HCT116 (cell line): ENCODE measurements around the gene DCLRE1C.

ENCODE experiments used
- CTCF ChIP-seq, 3 experiments: fragments of 200-600 bp in 1 of 3; sonication (generic) in 1 of 3; IDR thresholded peaks in 2 of 3; conservative IDR thresholded peaks in 1 of 3; 2 replicates each; pipeline ENCODE4 v1.5.1; 2012 to 2017; ENCODE audit warnings: low read depth in 2 of 3, low read length in 2 of 3, antibody characterized with exemption in 1 of 3, borderline replicate concordance in 1 of 3, control low read depth in 1 of 3, mild to moderate bottlenecking in 1 of 3, mixed read lengths in 1 of 3, mixed run types in 1 of 3, moderate library complexity in 1 of 3; ENCODE audit not compliant: insufficient read depth in 1 of 3
- EZH2 ChIP-seq: fragments of 200-600 bp; sonication (generic); IDR thresholded peaks from 2 replicates; pipeline ENCODE4 v1.6.1; 2017; ENCODE audit warnings: antibody characterized with exemption, mixed run types
- EZH2phosphoT487 ChIP-seq: fragments of 200-600 bp; IDR thresholded peaks from 2 replicates; pipeline ENCODE4 v1.6.1; 2018; ENCODE audit warnings: antibody characterized with exemption, borderline replicate concordance
- FOSL1 ChIP-seq: IDR thresholded peaks from 2 replicates; pipeline ENCODE4 v1.6.1; 2012; ENCODE audit warnings: low read depth
- POLR2A ChIP-seq: IDR thresholded peaks from 2 replicates; pipeline ENCODE4 v1.7.0; 2011; ENCODE audit warnings: borderline replicate concordance; ENCODE audit not compliant: insufficient read depth, insufficient read length; ENCODE audit errors: extremely low read depth
- POLR2AphosphoS5 ChIP-seq: IDR thresholded peaks from 2 replicates; pipeline ENCODE4 v1.6.1; 2011; ENCODE audit warnings: mild to moderate bottlenecking, low read depth, low read length, moderate library complexity
- SIN3A ChIP-seq: IDR thresholded peaks from 2 replicates; pipeline ENCODE4 v1.6.1; 2012; ENCODE audit warnings: low read depth
- SP1 ChIP-seq: IDR thresholded peaks from 2 replicates; pipeline ENCODE4 v1.6.1; 2012; ENCODE audit warnings: low read depth
- YY1 ChIP-seq: IDR thresholded peaks from 2 replicates; pipeline ENCODE4 v1.6.1; 2011; ENCODE audit warnings: low read length, low read depth, moderate library complexity, mild to moderate bottlenecking; ENCODE audit not compliant: insufficient replicate concordance; ENCODE audit errors: extremely low read depth
- ZBTB33 ChIP-seq: IDR thresholded peaks from 2 replicates; pipeline ENCODE4 v1.6.1; 2011; ENCODE audit warnings: mild to moderate bottlenecking, low read length, moderate library complexity; ENCODE audit not compliant: insufficient replicate concordance; ENCODE audit errors: extremely low read depth
- ZNF274 ChIP-seq: fragments of 200-500 bp; sonication (Bioruptor generic); IDR thresholded peaks from 2 replicates; pipeline ENCODE4 v1.6.1; 2014; ENCODE audit warnings: mild to moderate bottlenecking, low read depth, low read length, inconsistent platforms
- TF ChIP-seq, protein P1 (sequence below): IDR thresholded peaks from 2 replicates; pipeline ENCODE4 v1.6.1; 2012
- TF ChIP-seq, protein P2 (sequence below): IDR thresholded peaks from 2 replicates; pipeline ENCODE4 v1.6.1; 2012; ENCODE audit warnings: low read depth

DNA sequence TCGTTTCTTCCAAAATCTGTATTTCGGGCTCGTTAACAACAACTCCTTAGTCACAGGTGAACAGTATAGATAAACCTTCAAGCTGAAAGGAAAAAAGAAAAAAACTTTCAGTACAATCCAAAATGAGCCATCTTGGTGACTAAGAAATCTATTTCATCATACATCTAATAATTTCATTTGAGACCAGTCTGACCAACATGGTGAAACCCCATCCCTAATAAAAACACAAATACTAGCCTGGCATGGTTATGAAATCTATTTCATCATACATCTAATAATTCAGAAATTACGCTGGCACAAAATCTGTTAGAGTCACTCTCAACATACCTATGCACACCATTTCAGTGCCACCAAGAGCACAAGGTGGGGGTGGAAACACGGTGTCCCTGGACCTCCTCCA lies 8.8 kb downstream of the DCLRE1C start:
- no peak for TF ChIP-seq POLR2AphosphoS5
- TF ChIP-seq CTCF (IDR thresholded peaks at IDR 0.05 in 2 of 3, conservative IDR thresholded peaks at IDR 0.05 in 1 of 3; ENCODE audit: borderline replicate concordance in 1 of 3, insufficient read depth in 1 of 3, low read depth in 2 of 3, low read length in 2 of 3) = no peak
- TF ChIP-seq ZBTB33 = no peak
- TF ChIP-seq POLR2A = no peak
- TF ChIP-seq SP1 = no peak
- TF ChIP-seq ZNF274 = no peak
- no peak for TF ChIP-seq SIN3A
- no peak for TF ChIP-seq YY1
- TF ChIP-seq, protein P1, sequence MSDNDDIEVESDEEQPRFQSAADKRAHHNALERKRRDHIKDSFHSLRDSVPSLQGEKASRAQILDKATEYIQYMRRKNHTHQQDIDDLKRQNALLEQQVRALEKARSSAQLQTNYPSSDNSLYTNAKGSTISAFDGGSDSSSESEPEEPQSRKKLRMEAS = no peak
- no peak for TF ChIP-seq EZH2
- no peak for TF ChIP-seq FOSL1
- no peak for TF ChIP-seq EZH2phosphoT487
- TF ChIP-seq, protein P2, sequence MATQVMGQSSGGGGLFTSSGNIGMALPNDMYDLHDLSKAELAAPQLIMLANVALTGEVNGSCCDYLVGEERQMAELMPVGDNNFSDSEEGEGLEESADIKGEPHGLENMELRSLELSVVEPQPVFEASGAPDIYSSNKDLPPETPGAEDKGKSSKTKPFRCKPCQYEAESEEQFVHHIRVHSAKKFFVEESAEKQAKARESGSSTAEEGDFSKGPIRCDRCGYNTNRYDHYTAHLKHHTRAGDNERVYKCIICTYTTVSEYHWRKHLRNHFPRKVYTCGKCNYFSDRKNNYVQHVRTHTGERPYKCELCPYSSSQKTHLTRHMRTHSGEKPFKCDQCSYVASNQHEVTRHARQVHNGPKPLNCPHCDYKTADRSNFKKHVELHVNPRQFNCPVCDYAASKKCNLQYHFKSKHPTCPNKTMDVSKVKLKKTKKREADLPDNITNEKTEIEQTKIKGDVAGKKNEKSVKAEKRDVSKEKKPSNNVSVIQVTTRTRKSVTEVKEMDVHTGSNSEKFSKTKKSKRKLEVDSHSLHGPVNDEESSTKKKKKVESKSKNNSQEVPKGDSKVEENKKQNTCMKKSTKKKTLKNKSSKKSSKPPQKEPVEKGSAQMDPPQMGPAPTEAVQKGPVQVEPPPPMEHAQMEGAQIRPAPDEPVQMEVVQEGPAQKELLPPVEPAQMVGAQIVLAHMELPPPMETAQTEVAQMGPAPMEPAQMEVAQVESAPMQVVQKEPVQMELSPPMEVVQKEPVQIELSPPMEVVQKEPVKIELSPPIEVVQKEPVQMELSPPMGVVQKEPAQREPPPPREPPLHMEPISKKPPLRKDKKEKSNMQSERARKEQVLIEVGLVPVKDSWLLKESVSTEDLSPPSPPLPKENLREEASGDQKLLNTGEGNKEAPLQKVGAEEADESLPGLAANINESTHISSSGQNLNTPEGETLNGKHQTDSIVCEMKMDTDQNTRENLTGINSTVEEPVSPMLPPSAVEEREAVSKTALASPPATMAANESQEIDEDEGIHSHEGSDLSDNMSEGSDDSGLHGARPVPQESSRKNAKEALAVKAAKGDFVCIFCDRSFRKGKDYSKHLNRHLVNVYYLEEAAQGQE = no peak
